GM19025 (cell line): Measurements from ENCODE around the gene CCNB1.
"Not testable (repeated sequence)": the region's sequence is repeated elsewhere in the genome, so short reads cannot be mapped to it uniquely, and the experiment has no call there.

Experiments used
- ATAC-seq: cut with Tn5 transposase; IDR thresholded peaks from one replicate; pipeline ENCODE4 v1.9.1; 2021; ENCODE audit warnings: mild to moderate bottlenecking, low read depth, moderate library complexity; ENCODE audit not compliant: unreplicated experiment

CCNB1 gene

DNA sequence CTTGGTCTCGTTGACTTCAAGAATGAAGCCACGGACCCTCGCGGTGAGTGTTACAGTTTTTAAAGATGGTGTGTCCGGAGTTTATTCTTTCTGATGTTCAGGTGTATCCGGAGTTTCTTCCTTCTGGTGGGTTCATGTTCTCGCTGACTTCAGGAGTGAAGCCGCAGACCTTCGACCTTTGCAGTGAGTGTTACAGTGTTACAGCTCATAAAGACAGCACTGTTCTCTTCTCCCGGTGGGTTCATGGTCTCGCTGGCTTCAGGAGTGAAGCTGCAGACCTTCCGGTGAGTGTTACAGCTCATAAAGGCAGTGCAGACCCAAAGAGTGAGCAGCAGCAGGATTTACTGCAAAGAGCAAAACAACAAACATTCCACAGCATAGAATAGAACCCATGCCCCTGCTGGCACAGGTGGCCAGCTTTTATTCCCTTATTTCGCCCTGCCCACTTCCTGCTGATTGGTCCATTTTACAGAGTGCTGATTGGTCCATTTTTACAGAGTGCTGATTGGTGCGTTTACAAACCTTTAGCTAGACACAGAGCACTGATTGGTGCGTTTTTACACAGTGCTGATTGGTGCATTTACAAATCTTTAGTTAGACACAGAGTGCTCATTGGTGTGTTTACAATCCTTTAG, 14.8 kb downstream of the CCNB1 start:
- ATAC-seq = not testable (repeated sequence)

DNA sequence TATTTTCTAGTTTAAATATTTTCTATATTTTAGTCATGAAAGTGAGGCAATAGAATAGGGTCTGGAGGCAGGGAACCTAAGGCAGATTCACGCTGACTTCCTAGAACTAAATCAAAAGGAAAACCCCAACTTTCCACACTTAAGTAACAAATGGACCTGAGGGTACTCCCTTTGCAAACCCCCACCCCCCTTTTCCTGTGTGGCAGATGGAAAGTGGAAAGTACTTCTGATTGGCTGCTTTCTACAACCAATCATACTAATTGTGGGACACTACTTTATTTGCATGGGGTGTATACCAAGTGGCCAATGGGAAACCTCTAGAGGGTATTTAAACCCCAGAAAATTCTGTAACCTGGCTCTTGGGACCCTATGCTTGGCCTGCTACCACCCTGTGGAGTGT, 17.7 kb downstream of the CCNB1 start:
- no peak for ATAC-seq

GRCh38 chr5:69187342-69187741, 20.4 kb downstream of the CCNB1 start:
- ATAC-seq = no peak

DNA sequence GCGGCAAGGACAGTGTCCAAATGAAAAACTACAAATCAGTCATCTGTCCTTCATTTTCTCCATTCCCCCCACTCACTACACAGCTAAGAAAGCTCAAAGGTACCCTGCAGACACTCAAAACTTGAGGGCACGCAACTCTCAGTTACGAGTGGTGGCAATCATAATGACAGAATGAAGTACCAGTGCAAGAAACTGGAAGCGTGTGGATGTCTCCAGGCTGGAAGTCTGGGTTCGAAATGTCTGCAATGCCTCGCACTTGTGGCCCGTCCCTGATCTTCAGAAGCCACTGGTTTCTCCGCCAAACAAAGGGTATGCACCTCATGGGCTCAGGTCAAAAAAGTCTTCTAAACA, 21.8 kb downstream of the CCNB1 start:
- ATAC-seq = no peak

DNA sequence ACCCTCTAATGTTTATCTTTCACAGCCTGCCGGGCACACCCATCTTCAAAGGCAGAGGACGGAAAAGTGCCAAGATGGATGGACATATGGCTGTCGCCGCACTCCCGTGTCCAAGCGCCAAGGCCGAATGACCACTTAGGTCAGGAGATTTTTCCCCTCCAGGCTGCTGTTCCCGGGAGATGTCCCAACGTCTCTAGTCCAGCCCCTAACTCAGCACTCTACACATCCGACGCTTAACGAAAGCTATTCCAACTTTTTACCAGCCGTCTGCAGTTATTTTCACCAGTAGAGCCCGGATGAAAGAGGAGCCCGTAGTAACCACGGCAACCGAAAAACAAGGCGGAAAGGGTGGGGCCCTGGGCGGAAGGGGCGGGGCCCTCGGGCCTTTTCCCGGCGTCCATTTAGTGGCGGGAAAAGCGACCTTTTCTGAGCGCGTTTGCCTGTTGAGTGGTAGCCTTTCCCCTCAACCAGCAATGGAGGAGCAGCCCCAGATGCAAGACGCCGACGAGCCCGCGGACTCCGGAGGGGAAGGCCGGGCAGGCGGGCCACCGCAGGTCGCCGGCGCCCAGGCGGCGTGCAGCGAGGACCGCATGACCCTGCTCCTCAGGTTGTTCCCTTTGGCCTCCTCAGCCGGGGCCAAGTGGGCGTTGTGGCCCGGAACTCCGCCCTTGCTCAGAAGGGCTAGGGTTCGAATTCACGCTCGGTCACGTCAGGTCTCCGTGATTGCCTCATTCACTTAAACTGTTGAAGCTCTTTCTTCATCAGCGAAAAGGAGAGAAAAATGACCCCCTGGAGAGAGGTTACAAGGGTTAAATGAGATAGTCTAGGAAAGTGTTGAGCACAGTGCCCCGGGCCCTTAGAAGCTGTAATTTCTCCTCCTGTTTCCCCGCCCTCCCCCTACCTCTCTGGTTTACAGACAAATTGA, 22.5 kb downstream of the CCNB1 start, which contains the start of gene CENPH:
Gene CENPH (plus strand): TSS at position 422 of the 925 bp plus-strand sequence. CDS start 52 bp downstream, at position 474.
- peak; percentile 97 for ATAC-seq

GRCh38 chr5:69202497-69202896, 35.5 kb downstream of the CCNB1 start:
- ATAC-seq = no peak

DNA sequence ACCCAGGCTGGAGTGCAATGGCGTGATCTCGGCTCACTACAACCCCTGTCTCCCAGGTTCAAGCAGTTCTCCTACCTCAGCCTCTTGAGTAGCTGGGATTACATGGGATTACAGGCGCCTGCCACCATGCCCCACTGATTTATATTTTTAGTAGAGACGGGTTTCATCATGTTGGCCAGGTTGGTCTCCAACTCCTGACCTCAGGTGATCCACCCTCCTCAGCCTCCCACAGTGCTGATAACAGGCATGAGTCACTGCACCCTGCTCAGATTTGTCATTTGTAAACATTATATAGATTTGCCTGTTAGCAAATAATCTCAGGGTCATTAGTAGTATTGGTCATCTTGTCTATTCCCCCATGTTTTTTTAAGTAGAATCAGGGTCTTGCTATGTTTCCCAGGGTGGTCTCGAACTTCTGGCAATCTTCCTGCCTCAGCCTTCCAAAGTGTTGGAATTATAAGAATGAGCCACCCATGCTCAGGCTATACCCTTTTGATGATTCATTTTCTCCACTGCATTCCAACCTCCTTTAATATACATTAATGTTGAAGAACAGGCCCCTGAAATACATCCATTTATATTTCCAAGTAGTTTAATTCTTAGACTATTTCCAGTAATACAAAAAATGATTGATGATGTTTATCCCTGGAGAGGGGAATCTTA, 39.7 kb downstream of the CCNB1 start:
- ATAC-seq = no peak

GRCh38 chr5:69209602-69210001, 42.7 kb downstream of the CCNB1 start:
- ATAC-seq = no peak

DNA sequence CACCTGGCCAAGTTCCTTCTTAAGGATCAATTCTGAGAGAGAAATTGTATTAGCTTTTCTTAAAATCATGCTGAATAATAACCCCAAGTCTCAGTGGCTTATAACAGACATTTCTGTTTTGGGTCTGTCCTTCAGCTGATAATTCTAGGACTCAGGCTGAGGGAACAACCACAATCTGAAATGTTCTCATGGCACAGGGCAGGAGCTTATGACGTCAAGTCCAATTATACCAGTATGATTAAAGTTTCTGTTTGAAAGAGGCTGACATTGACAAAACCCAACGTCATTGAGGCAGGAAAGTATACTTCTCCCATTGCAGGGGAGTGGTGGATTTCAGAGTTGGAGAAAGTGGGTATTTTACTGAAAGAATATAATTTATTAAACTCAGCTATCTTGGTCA, 44.2 kb downstream of the CCNB1 start:
- no peak for ATAC-seq

- ATAC-seq = peak; percentile 48
Observed at GRCh38 chr5:69212022-69212421, 45.1 kb downstream of the CCNB1 start.

- ATAC-seq = no peak
Observed at GRCh38 chr5:69213513-69214215, 46.7 kb downstream of the CCNB1 start.

GRCh38 chr5:69217151-69217511, 50.2 kb downstream of the CCNB1 start:
- no peak for ATAC-seq

- peak; percentile 89 for ATAC-seq
Observed at GRCh38 chr5:69217548-69218526, 50.9 kb downstream of the CCNB1 start.

DNA sequence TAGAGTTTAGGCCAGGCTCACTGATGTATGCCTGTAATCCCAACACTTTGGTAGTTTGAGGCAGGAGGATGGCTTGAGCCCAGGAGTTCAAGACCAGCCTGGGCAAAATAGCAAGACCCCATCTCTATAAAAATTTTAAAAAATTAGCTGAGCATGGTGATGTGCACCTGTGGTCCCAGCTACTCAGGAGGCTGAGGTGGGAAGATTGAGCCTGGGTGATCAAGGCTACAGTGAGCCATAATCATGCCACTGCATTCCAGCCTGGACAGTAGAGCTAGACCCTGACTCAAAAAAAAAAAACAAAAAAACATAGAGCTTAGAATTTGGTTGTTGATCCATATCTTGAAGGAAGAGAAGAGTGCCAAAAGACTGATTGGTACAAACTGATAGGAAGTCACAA, 53.0 kb downstream of the CCNB1 start:
- no peak for ATAC-seq

GRCh38 chr5:69220371-69220770, 53.4 kb downstream of the CCNB1 start:
- not testable (repeated sequence) for ATAC-seq

DNA sequence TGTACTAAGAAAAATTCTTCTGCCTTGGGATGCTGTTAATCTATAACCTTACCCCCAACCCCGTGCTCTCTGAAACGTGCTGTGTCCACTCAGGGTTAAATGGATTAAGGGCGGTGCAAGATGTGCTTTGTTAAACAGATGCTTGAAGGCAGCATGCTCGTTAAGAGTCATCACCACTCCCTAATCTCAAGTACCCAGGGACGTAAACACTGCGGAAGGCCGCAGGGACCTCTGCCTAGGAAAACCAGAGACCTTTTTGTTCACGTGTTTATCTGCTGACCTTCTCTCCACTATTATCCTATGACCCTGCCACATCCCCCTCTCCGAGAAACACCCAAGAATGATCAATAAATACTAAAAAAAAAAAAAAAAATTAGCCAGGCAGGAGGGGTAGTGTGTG, 53.9 kb downstream of the CCNB1 start:
- not testable (repeated sequence) for ATAC-seq

- ATAC-seq = no peak
Observed at GRCh38 chr5:69224520-69224919, 57.6 kb downstream of the CCNB1 start.

GRCh38 chr5:69225860-69226259, 58.9 kb downstream of the CCNB1 start:
- no peak for ATAC-seq
